DOHH2 (cell line): ENCODE data around the gene CAPZA2.

ENCODE experiments used
- CTCF ChIP-seq: fragments of 200-600 bp; sonication (generic); IDR thresholded peaks from one replicate; pipeline ENCODE4 v1.5.1; 2014; ENCODE audit warnings: antibody characterized with exemption, mild to moderate bottlenecking, low read depth, low read length; ENCODE audit not compliant: poor library complexity, severe bottlenecking
- EZH2phosphoT487 ChIP-seq: fragments of 200-600 bp; sonication (generic); IDR thresholded peaks from 2 replicates; pipeline ENCODE4 v1.6.1; 2017; ENCODE audit warnings: borderline replicate concordance, mild to moderate bottlenecking, antibody characterized with exemption, low read length, moderate library complexity, mixed read lengths

DNA sequence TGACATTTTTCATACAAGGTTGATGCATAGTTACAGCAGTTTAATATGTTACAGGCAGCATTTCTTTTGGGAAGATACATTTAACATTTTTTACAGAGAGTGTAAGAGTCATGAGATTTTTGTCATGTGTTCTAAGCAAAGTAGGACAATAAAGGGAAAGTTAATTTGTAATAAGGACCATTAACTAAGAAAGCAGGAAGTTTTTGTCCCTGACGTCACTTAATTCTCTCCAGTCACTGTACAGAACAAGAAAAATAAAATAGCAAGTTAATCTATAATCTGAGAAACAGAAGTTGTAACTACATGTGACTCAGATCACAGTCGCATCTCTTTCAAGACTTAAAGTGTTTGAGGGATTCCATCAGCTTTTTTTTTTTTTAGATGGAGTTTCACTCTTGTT lies 49.5 kb upstream of the CAPZA2 start:
- TF ChIP-seq CTCF, result no peak
- TF ChIP-seq EZH2phosphoT487, result no peak
